AG09309 (cell line): ENCODE measurements around the gene GUCY2C.

Source experiments
- DNase-seq: peaks from one replicate; pipeline ENCODE4 v3.0.0-alpha.2; 2010; ENCODE audit warnings: low read depth
- H3K4me3 ChIP-seq: 2 replicates; pipeline ENCODE4 v1.5.1; 2011; ENCODE audit warnings: mild to moderate bottlenecking, low read depth, low read length, moderate library complexity; ENCODE audit not compliant: control insufficient read depth
- CTCF ChIP-seq: IDR thresholded peaks from 2 replicates; pipeline ENCODE4 v1.5.1; 2011; ENCODE audit warnings: mild to moderate bottlenecking, low read depth, low read length, inconsistent platforms; ENCODE audit not compliant: insufficient read depth, control insufficient read depth; ENCODE audit errors: missing control alignments

The GUCY2C gene

DNA sequence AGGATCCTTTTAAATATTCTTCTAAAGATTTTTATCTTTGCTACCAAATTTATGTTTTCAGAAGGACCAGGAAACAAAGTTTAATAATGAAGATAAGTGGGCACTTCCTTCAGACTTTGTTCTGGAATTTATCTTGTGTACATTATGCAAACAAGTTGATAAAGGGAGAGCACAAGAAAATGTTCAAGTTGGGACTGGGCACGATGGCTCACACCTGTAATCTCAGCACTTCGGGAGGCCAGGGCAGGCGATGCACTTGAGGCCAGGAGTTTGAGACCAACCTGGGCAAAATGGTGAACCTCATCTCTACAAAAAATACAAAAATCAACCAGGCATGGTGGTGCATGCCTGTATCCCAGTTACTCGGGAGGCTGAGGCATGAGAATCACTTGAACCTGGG is 133.4 kb downstream of the GUCY2C start:
- H3K4me3 ChIP-seq, result no peak overlapping the region
- DNase-seq, result no peak
- TF ChIP-seq CTCF, result no peak
